K562 (cell line): ENCODE measurements around the gene UBASH3B. TPM values are rescaled to one million over a fixed set of nuclear protein-coding genes. Genes with fewer than 3 reads are reported as not detected.

Experiments
- ATAC-seq: fragments of 200-7000 bp; cut with Tn5 transposase; 3 replicates; pipeline ENCODE4 v1.9.1; 2020; ENCODE audit warnings: moderate library complexity
- BruUV-seq: library from RNA; stranded (reverse); fragments of 400-500 nt; replicated peaks from 2 replicates; lab custom pipeline; 2021; lab: Mats Ljungman, UMichigan
- CTCF ChIA-PET: fragments of 300-600 bp; formaldehyde crosslinking; extraction: SDS; loops from one replicate; lab custom pipeline; 2021; ENCODE audit warnings: low intra/inter-chr PET ratio; lab: Yijun Ruan, JAX
- POLR2A ChIA-PET: fragments of 300-600, 350-650 bp; sonication (Branson Sonifier 250); formaldehyde crosslinking; extraction: SDS; loops from one replicate; lab custom pipeline; 2021; ENCODE audit warnings: antibody characterized with exemption, inconsistent platforms; lab: Yijun Ruan, JAX
- DNase-seq, 4 experiments: peaks; one replicate each; pipeline versions ENCODE4 v3.0.0 to v3.0.0-alpha.2; 2011 to 2018; ENCODE audit warnings: low spot score in 3 of 4, mixed read lengths in 3 of 4; ENCODE audit errors: extremely low read depth in 1 of 4
- FAIRE-seq: peaks from 2 replicates; lab custom pipeline; 2011; peaks lifted over from hg19 to GRCh38; lab: Jason Lieb, UNC
- H2AFZ ChIP-seq: 2 replicates; pipeline ENCODE4 v1.6.0; 2011; ENCODE audit warnings: low read depth, low read length, control low read depth, inconsistent platforms
- H3K27ac ChIP-seq: fragments of 200-600 bp; 3 replicates; pipeline ENCODE4 v1.8.0; 2011; ENCODE audit warnings: low read depth, mild to moderate bottlenecking, control low read depth, inconsistent platforms, low read length, moderate library complexity, mixed read lengths; ENCODE audit errors: extremely low read depth
- H3K27me3 ChIP-seq, 2 experiments: fragments of 300-600 bp in 1 of 2; 2 replicates in 1 of 2; 3 replicates in 1 of 2; pipeline versions ENCODE4 v1.6.0 to v1.8.0; 2011; ENCODE audit warnings: inconsistent platforms in 2 of 2, low read length in 2 of 2, mild to moderate bottlenecking in 1 of 2, mixed read lengths in 1 of 2, moderate library complexity in 1 of 2; ENCODE audit not compliant: control insufficient read depth in 2 of 2, insufficient read depth in 2 of 2
- H3K36me3 ChIP-seq: fragments of 300-600 bp; 3 replicates; pipeline ENCODE4 v1.8.0; 2011; ENCODE audit warnings: mild to moderate bottlenecking, low read length, inconsistent platforms; ENCODE audit not compliant: control insufficient read depth, insufficient read depth
- H3K4me1 ChIP-seq, 2 experiments: fragments of 200-600 bp in 1 of 2; replicated peaks in 1 of 2; 2 replicates in 1 of 2; 3 replicates in 1 of 2; pipeline versions ENCODE4 v1.5.1 to v1.8.0; 2011; ENCODE audit warnings: inconsistent platforms in 2 of 2, low read length in 2 of 2, mild to moderate bottlenecking in 1 of 2, mixed read lengths in 1 of 2, moderate library complexity in 1 of 2; ENCODE audit not compliant: control insufficient read depth in 2 of 2, insufficient read depth in 2 of 2
- H3K4me2 ChIP-seq: 2 replicates; pipeline ENCODE4 v1.6.1; 2011; ENCODE audit warnings: low read length, control low read depth, inconsistent platforms, mixed read lengths; ENCODE audit not compliant: insufficient read depth
- H3K4me3 ChIP-seq: fragments of 200-600 bp; sonication (generic), shearing (Covaris generic); 2 replicates; pipeline ENCODE4 v1.5.1; 2016; ENCODE audit warnings: control low read depth, inconsistent platforms
- H3K79me2 ChIP-seq: fragments of 200-600 bp; 3 replicates; pipeline ENCODE4 v1.8.0; 2011; ENCODE audit warnings: low read length, inconsistent platforms; ENCODE audit not compliant: control insufficient read depth, insufficient read depth
- H3K9ac ChIP-seq, 2 experiments: 2 replicates each; pipeline versions ENCODE4 v1.6.0 to v1.6.1; 2011; ENCODE audit warnings: low read depth in 2 of 2, low read length in 2 of 2, control low read depth in 1 of 2, inconsistent platforms in 1 of 2, mild to moderate bottlenecking in 1 of 2, mixed read lengths in 1 of 2; ENCODE audit not compliant: insufficient read depth in 1 of 2
- H3K9me1 ChIP-seq: one replicate; pipeline ENCODE4 v1.6.0; 2011; ENCODE audit warnings: inconsistent platforms, mild to moderate bottlenecking, low read length, moderate library complexity; ENCODE audit not compliant: control insufficient read depth, insufficient read depth
- H3K9me3 ChIP-seq: replicated peaks from 2 replicates; pipeline ENCODE4 v1.5.1; 2011; ENCODE audit warnings: low read depth, low read length, inconsistent platforms; ENCODE audit not compliant: control insufficient read depth, insufficient read depth
- H4K20me1 ChIP-seq: replicated peaks from 2 replicates; pipeline ENCODE4 v1.6.1; 2011; ENCODE audit warnings: low read length, inconsistent platforms, mixed read lengths; ENCODE audit not compliant: control insufficient read depth, insufficient read depth
- CTBP1 ChIP-seq: fragments of 450-650 bp; IDR thresholded peaks from 2 replicates; pipeline ENCODE4 v1.6.1; 2016; ENCODE audit warnings: borderline replicate concordance
- MAFF ChIP-seq: IDR thresholded peaks from 2 replicates; pipeline ENCODE4 v1.6.1; 2012; ENCODE audit warnings: low read length, improper control_type of control experiment
- NCOA2 ChIP-seq, 2 experiments: fragments of 450-650 bp; IDR thresholded peaks; 2 replicates each; pipeline ENCODE4 v1.6.1; 2018; ENCODE audit warnings: mild to moderate bottlenecking in 2 of 2, moderate library complexity in 1 of 2; ENCODE audit not compliant: partially characterized antibody in 2 of 2
- PHTF2 ChIP-seq: fragments of 250-450 bp; sonication (Bioruptor Pico); IDR thresholded peaks from 2 replicates; pipeline ENCODE4 v1.5.0; 2021; ENCODE audit warnings: mild to moderate bottlenecking
- SMAD3 ChIP-seq: fragments of 450-650 bp; formaldehyde crosslinking; conservative IDR thresholded peaks from 2 replicates; pipeline ENCODE4 v1.4.0; 2020; ENCODE audit warnings: mild to moderate bottlenecking
- TCFL5 ChIP-seq: fragments of 250-450 bp; sonication (Bioruptor Pico); conservative IDR thresholded peaks from 2 replicates; pipeline ENCODE4 v1.6.1; 2021; ENCODE audit warnings: mild to moderate bottlenecking, moderate library complexity, matching md5 sums
- TRIM25 ChIP-seq: fragments of 450-650 bp; IDR thresholded peaks from 2 replicates; pipeline ENCODE4 v1.7.0; 2016; ENCODE audit warnings: borderline replicate concordance
- ZBED1 ChIP-seq: IDR thresholded peaks from 2 replicates; pipeline ENCODE4 v1.6.1; 2014
- ZBTB26 ChIP-seq: fragments of 450-650 bp; formaldehyde crosslinking; IDR thresholded peaks from 2 replicates; pipeline ENCODE4 v1.4.0; 2022; ENCODE audit warnings: missing genetic modification characterization
- ZNF263 ChIP-seq: sonication (generic); formaldehyde crosslinking; IDR thresholded peaks from 2 replicates; pipeline ENCODE4 v1.8.0; 2022; ENCODE audit warnings: mild to moderate bottlenecking, missing genetic modification reagents, borderline replicate concordance
- WGBS: fragments of 100-300 bp; shearing (Covaris generic); methylation state at CpG from one replicate; pipeline ENCODE4 v1.1.6; 2016; ENCODE audit warnings: low coverage, mixed read lengths; ENCODE audit not compliant: insufficient coverage; ENCODE audit errors: missing lambda C conversion rate; 5-methylcytosine and 5-hydroxymethylcytosine counted together
- in situ Hi-C: fragments of 300-500 bp; cut with MboI; formaldehyde crosslinking; loops from 4 replicates; pipeline ENCODE4 v1.15.0; 2018; ENCODE audit warnings: inconsistent platforms, mixed read lengths
- intact Hi-C: fragments of 100-400 bp; cut with micrococcal nuclease; formaldehyde crosslinking; loops from 2 replicates; pipeline ENCODE4 v1.14.2; 2022
- polyA plus RNA-seq, 8 experiments: library from polyadenylated mRNA; depleted of rRNA in 4 of 8; stranded (reverse) in 5 of 8; unstranded in 3 of 8; fragments of >200 nt; fragmentation: Nextera tagmentation in 2 of 8; fragmentation: Illumina TruSeq in 1 of 8; extraction: Ambion mirVana in 2 of 8; extraction: Trizol in 1 of 8; gene quantifications; 2 replicates each; pipeline versions ENCODE4 v1.2.1 to v1.2.3, GENCODE V29; 2011 to 2014; ENCODE audit warnings: inconsistent platforms in 1 of 8, missing spikeins in 1 of 8
- total RNA-seq, 7 experiments: library from RNA; depleted of rRNA in 6 of 7; stranded (reverse); fragments of >200 nt in 6 of 7; fragmentation: Illumina TruSeq in 2 of 7; extraction: Trizol in 2 of 7; gene quantifications; 2 replicates each; pipeline versions ENCODE4 v1.2.1 to v1.2.3, GENCODE V29; 2011 to 2021; ENCODE audit warnings: low replicate concordance in 1 of 7

Gene UBASH3B
- total and polyA plus RNA-seq, 9 of the 15 experiments (the other 6 are each of a cell fraction or from before 2014, with no cell fraction given), result 0.01 to 0.31 (median 0.08) TPM; not detected in 2

DNA sequence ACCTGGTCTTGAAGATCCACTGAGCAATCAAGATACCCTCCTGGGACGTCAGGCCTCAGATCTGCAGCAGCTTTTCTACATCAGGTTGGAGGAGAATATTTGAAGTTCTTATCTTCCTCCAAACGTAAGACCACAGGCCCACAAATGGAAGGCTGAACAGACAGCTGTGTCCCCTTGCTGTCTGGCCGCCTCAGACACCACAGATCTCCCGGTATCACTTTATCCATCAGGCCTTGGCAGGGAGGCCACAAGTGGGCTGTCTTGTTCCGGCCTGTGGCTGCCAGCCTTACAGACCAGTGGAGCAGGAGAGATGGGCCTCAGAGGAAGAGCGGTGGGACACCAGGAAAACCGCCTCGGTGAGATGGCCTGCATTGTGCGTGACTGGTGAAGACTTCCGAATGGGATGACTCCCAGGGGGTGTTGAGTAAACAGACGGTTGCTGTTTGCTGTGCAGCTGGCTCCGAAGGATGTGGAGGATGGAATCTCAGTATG lies 15.9 kb downstream of the UBASH3B start:
- no peaks in the 10 kb centered on the region for H3K79me2 ChIP-seq
- peaks cover 2 to 19% of the 10 kb centered on the region in 2 experiments; a peak in 4 of 5 replicates for H3K27me3 ChIP-seq
- no peaks in the 10 kb centered on the region for H3K9me3 ChIP-seq
- ATAC-seq (no peak), DNase-seq (no peak), FAIRE-seq (no peak)
- H3K4me2 ChIP-seq, result no peak overlapping the region
- no peak overlapping the region for H3K9ac ChIP-seq
- no peak overlapping the region for H3K4me3 ChIP-seq
- no peak for TF ChIP-seq ZBED1
- TF ChIP-seq ZNF263 (CRISPR knock-in tag), result no peak
- TF ChIP-seq PHTF2 (CRISPR knock-in tag), result no peak
- TF ChIP-seq ZBTB26 (CRISPR knock-in tag), result no peak
- TF ChIP-seq NCOA2 (IDR thresholded peaks at IDR 0.05; ENCODE audit: partially characterized antibody in 2 of 2), result no peak
- TF ChIP-seq TCFL5, result no peak
- no peak for TF ChIP-seq TRIM25
- no peak for TF ChIP-seq MAFF
- no peak for TF ChIP-seq SMAD3 (CRISPR knock-in tag)
- TF ChIP-seq CTBP1, result no peak
- no peak overlapping the region for H2AFZ ChIP-seq
- in situ Hi-C loops (no loop called here), intact Hi-C loops (no loop called here)
- WGBS, result 2% methylated on average over 12 of the region's 12 CpGs
- POLR2A ChIA-PET, result no interaction called here
- CTCF ChIA-PET, result no interaction called here
- no TSS peak for BruUV-seq
- no peaks in the 10 kb centered on the region for H4K20me1 ChIP-seq
- H3K9me1 ChIP-seq, result no peaks in the 10 kb centered on the region
- no peaks in the 10 kb centered on the region for H3K36me3 ChIP-seq
- no peak overlapping the region for H3K27ac ChIP-seq
- no peaks in the 10 kb centered on the region for H3K4me1 ChIP-seq
